Stimulated activated naive CD8-positive, alpha-beta T cell treated with anti-CD3 and anti-CD28 coated beads, Interleukin-15, amount 100 ng/mL, for 72 hours (primary cell): Measurements from ENCODE around the gene MMP1.
A peak's percentile ranks its signal among the peaks of the same experiment; 100 is the strongest.

ENCODE experiments used
- ATAC-seq: fragments of 150-1000 bp; cut with Tn5 transposase; 2 replicates; pipeline ENCODE4 v1.10.0; 2021; ENCODE audit warnings: mild to moderate bottlenecking, moderate library complexity
- DNase-seq, 2 donors: peaks; one replicate each; pipeline ENCODE4 v3.0.0; 2021 to 2022
- H3K27ac Mint-ChIP-seq, 2 donors: one replicate each; pipeline ENCODE4 v1.8.0; 2022; ENCODE audit warnings: mild to moderate bottlenecking in 2 of 2, mixed read lengths in 2 of 2, moderate library complexity in 2 of 2
- H3K27me3 Mint-ChIP-seq: one replicate; pipeline ENCODE4 v1.8.0; 2022; ENCODE audit warnings: mixed read lengths
- H3K4me1 Mint-ChIP-seq: one replicate; pipeline ENCODE4 v1.8.0; 2022; ENCODE audit warnings: mild to moderate bottlenecking, mixed read lengths
- H3K4me3 Mint-ChIP-seq, 2 donors: one replicate each; pipeline ENCODE4 v1.8.0; 2022; ENCODE audit warnings: mild to moderate bottlenecking in 2 of 2, mixed read lengths in 2 of 2, moderate library complexity in 1 of 2
- H3K9me3 Mint-ChIP-seq, 2 donors: one replicate each; pipeline ENCODE4 v1.8.0; 2022; ENCODE audit warnings: mixed read lengths in 2 of 2

MMP1 gene

GRCh38 chr11:102784380-102784779 is 13.6 kb downstream of the MMP1 start:
- Mint-ChIP-seq H3K9me3 (no peaks in the 10 kb centered on the region), H3K4me3 (no peak overlapping the region), H3K4me1 (no peaks in the 10 kb centered on the region), H3K27ac (no peak overlapping the region), H3K27me3 (peaks cover 19% of the 10 kb centered on the region)
- DNase-seq, result no peak
- ATAC-seq, result no peak

DNA sequence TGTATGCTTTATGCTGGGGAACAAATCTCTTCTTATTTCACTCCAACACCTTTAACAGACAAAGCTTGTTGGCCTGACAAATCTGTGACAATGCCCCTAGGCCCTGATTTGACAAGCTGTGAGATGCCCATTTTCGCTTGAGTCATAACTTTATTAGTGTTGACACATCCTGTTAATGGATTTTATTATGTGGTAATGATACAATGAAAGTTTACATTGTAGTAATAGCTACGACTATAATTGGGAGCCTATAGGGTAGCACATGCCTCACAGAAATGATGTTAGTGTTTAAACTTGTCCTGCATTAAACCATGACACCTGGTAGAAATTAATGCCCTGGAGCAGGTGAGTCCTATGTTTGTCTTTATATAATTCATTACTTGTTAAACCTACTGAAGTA is 14.2 kb downstream of the MMP1 start:
- no peak overlapping the region for H3K4me3 Mint-ChIP-seq
- no peak for ATAC-seq
- no peak for DNase-seq
- H3K9me3 Mint-ChIP-seq, result no peaks in the 10 kb centered on the region
- no peak overlapping the region for H3K27ac Mint-ChIP-seq
- no peaks in the 10 kb centered on the region for H3K4me1 Mint-ChIP-seq
- H3K27me3 Mint-ChIP-seq, result peaks cover 15% of the 10 kb centered on the region

DNA sequence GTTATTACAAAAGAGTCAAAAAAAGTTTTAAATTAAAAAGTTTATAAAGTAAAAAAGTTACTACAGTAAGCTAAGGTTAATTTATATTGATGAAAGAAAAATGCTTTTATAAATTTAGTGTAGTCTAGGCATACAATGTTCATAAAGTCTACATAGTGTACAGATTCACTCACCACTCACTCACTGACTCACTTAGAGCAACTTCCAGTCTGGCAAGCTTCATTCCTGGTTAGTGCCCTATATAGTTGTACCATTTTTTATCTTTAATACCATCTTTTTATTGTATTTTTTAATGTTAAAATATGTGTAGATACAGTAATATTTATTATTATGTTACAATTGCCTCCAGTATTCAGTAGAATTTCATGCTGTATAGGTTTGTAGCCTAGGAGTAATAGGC is 14.9 kb downstream of the MMP1 start:
- no peaks in the 10 kb centered on the region for H3K9me3 Mint-ChIP-seq
- ATAC-seq, result no peak

DNA sequence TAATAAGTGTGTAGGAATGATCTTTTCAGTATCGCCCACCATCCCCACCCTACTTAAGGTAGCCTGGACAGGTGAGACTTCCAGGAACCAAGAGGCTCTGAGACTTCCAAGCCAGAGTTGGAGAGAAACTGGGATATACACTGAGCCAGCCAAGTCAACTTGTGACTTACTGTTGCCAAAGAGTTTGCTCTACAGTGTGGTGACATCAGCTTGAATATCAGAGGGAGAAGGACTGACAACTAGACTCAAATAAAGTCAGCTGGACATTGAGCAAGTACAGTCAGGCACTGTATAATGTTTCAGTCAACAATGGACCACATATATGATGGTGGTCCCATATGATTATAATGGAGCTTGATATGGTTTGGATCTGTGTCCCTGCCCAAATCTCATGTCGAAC is 16.3 kb downstream of the MMP1 start:
- Mint-ChIP-seq H3K9me3 (no peaks in the 10 kb centered on the region), H3K27me3 (peaks cover 15% of the 10 kb centered on the region), H3K4me1 (no peaks in the 10 kb centered on the region), H3K4me3 (no peak overlapping the region), H3K27ac (no peak overlapping the region)
- DNase-seq, result no peak
- no peak for ATAC-seq

More for the DNA sequence above, 14.9 kb downstream of the MMP1 start:
- Mint-ChIP-seq H3K27me3 (peaks cover 15% of the 10 kb centered on the region), H3K4me3 (no peak overlapping the region), H3K4me1 (no peaks in the 10 kb centered on the region), H3K27ac (no peak overlapping the region)
- DNase-seq, result no peak

- Mint-ChIP-seq H3K27ac (no peak within 1 kb of the TSS), H3K4me1 (no peaks in the 10 kb centered on the region), H3K27me3 (peaks cover 15% of the 10 kb centered on the region), H3K4me3 (no peak within 1 kb of the TSS), H3K9me3 (no peaks in the 10 kb centered on the region)
- ATAC-seq, result no peak
- no peak for DNase-seq
Observed at GRCh38 chr11:102780491-102780918, 17.5 kb downstream of the MMP1 start, which contains the start of gene MMP10. Gene MMP10, minus strand, starts transcription at chr11:102780628. Its CDS starts 37 bp downstream, at chr11:102780591.

DNA sequence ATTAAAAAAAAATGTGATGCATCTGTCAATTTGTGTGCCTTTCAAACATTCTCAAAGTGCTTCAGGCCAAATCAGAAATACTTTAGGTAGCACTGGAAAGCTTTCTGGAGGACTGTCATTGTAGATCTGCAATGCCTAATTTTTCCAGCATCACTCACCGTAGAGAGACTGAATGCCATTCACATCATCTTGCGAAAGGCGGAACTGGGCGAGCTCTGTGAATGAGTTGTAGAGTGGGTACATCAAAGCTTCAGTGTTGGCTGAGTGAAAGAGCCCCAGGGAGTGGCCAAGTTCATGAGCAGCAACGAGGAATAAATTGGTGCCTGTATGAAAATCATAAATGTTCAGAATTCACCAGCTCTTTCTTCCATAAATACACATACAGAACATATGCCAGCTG is 21.5 kb downstream of the MMP1 start:
- H3K27ac Mint-ChIP-seq, result no peak overlapping the region

DNA sequence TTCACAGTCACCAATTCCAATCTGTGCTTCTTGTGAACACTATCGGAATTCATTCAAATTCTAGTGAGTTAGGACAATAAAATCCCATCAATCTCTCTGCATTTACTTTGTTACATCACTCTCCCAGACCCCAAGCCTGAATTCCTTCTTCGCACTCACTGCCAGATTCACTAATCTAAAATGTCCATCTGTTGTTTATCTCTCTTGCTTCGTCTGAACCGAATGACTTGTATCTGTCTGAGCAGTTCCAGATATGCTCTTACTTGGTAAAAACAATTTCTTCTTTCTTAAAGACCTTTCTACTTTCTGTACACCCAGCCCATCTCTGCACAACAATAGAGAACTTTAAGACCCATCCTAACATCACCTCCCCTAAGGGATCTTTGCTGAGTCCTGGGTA is 24.6 kb downstream of the MMP1 start:
- H3K9me3 Mint-ChIP-seq, result no peaks in the 10 kb centered on the region
- H3K4me3 Mint-ChIP-seq, result no peak overlapping the region
- no peaks in the 10 kb centered on the region for H3K4me1 Mint-ChIP-seq
- DNase-seq (no peak), ATAC-seq (no peak)
- H3K27me3 Mint-ChIP-seq, result peaks cover 32% of the 10 kb centered on the region
- H3K27ac Mint-ChIP-seq, result no peak overlapping the region

More for the DNA sequence above, 21.5 kb downstream of the MMP1 start:
- no peak for DNase-seq
- Mint-ChIP-seq H3K4me1 (no peaks in the 10 kb centered on the region), H3K4me3 (no peak overlapping the region), H3K9me3 (no peaks in the 10 kb centered on the region), H3K27me3 (peaks cover 17% of the 10 kb centered on the region)
- no peak for ATAC-seq

DNA sequence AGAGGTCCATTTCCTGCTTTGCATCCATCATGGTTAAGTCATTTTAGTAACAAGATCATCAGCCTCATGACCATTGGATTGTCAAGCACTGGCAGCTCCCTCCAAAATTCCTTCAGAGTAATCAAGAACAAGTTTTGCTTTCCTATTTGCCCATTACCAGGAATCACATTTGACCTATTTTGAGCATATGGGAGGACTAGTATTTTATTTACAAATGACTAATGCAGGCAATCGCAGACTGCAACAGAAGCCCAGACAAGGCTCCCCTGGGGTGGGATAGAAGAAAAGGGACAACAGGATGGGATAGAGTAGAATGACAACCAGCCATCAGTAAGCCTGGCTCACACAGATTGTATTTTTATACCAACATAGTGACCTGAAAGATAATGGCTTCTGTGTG is 26.6 kb downstream of the MMP1 start:
- no peak for ATAC-seq
- Mint-ChIP-seq H3K4me3 (no peak overlapping the region), H3K4me1 (no peaks in the 10 kb centered on the region), H3K9me3 (no peaks in the 10 kb centered on the region), H3K27me3 (peaks cover 41% of the 10 kb centered on the region), H3K27ac (no peak overlapping the region)
- no peak for DNase-seq

- Mint-ChIP-seq H3K27ac (no peak overlapping the region), H3K9me3 (no peaks in the 10 kb centered on the region), H3K4me1 (no peaks in the 10 kb centered on the region), H3K27me3 (peaks cover 41% of the 10 kb centered on the region), H3K4me3 (no peak overlapping the region)
- no peak for ATAC-seq
- no peak for DNase-seq
Observed at GRCh38 chr11:102770191-102770590, 27.8 kb downstream of the MMP1 start.

DNA sequence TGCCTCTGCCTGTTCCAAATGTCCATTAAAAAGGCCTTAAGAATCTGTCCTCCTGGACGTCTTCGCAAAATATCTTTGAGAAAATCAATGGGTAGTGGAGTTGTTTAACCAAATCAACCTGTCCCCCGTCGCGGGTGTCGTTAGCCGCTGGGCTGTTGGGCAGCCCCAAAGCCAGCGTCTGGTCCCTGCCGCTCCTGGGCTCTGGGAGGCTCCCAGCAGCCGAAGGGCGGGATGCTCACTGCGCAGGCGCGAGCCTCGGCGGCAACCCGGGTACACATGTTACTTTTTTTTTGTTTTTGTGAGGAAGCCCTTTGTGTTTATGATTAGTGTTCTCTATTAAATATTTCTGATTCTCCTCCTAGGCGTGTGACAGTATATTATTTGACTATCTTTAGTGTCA is 30.2 kb downstream of the MMP1 start:
- Mint-ChIP-seq H3K27ac (no peak overlapping the region), H3K4me1 (no peaks in the 10 kb centered on the region), H3K4me3 (no peak overlapping the region), H3K27me3 (peaks cover 34% of the 10 kb centered on the region), H3K9me3 (no peaks in the 10 kb centered on the region)
- DNase-seq (no peak), ATAC-seq (no peak)

GRCh38 chr11:102763440-102763839 is 34.5 kb downstream of the MMP1 start:
- Mint-ChIP-seq H3K27me3 (peaks cover 17% of the 10 kb centered on the region), H3K4me1 (no peaks in the 10 kb centered on the region), H3K4me3 (no peak overlapping the region), H3K9me3 (no peaks in the 10 kb centered on the region), H3K27ac (no peak overlapping the region)
- DNase-seq (no peak), ATAC-seq (peak; percentile 19)

- Mint-ChIP-seq H3K9me3 (no peaks in the 10 kb centered on the region), H3K27me3 (peaks cover 18% of the 10 kb centered on the region), H3K4me3 (no peak overlapping the region), H3K27ac (no peak overlapping the region), H3K4me1 (no peaks in the 10 kb centered on the region)
- ATAC-seq (no peak), DNase-seq (no peak)
Observed at GRCh38 chr11:102762361-102762767, 35.6 kb downstream of the MMP1 start.

DNA sequence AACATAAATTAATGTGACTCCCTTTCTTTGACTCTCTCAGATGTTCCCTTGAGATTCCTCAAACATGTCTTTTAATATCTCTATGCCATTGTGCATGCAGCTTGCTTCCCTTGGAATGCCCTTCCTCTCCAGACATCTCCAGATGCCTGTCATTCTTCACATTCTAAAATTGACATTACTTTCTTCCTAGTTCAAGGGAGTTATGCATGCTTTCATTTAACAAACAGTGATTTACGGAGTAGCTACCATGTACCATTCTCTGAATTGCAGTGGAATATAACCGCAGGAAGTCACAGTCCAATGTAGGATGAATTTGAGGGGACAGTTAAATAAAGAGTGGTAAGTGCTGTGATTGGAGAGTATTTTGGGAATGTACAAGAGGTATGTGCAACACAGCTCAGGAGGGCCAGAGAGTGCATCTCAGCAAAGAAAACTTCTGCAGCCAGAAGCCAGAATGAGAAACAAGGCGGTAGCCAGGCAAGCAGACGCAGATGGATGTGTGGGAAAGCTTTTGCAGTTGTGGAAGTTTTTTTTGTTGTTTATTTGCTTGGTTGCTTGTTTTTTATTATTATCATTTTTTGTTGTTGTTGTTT is 36.2 kb downstream of the MMP1 start:
- no peak for ATAC-seq
- Mint-ChIP-seq H3K4me3 (no peak overlapping the region), H3K27me3 (peaks cover 24% of the 10 kb centered on the region), H3K9me3 (no peaks in the 10 kb centered on the region), H3K27ac (peak overlapping the region in 1 of 2 donors; percentile 4), H3K4me1 (no peaks in the 10 kb centered on the region)
- no peak for DNase-seq

- Mint-ChIP-seq H3K4me3 (no peak overlapping the region), H3K27ac (peak overlapping the region; percentile 37 to 60)
- ATAC-seq, result peak; percentile 58
Observed at GRCh38 chr11:102760344-102761035, 37.5 kb downstream of the MMP1 start.

GRCh38 chr11:102757823-102758549 is 40.0 kb downstream of the MMP1 start:
- DNase-seq, result no peak
- Mint-ChIP-seq H3K9me3 (no peaks in the 10 kb centered on the region), H3K4me1 (no peaks in the 10 kb centered on the region), H3K27me3 (peaks cover 42% of the 10 kb centered on the region), H3K27ac (no peak overlapping the region), H3K4me3 (no peak overlapping the region)
- peak; percentile 51 for ATAC-seq

More at GRCh38 chr11:102760344-102761035, 37.5 kb downstream of the MMP1 start:
- no peaks in the 10 kb centered on the region for H3K4me1 Mint-ChIP-seq
- H3K9me3 Mint-ChIP-seq, result no peaks in the 10 kb centered on the region
- peaks cover 34% of the 10 kb centered on the region for H3K27me3 Mint-ChIP-seq
- no peak for DNase-seq

GRCh38 chr11:102753267-102753666 is 44.7 kb downstream of the MMP1 start:
- DNase-seq (no peak), ATAC-seq (no peak)
- Mint-ChIP-seq H3K9me3 (peaks cover 0 to 6% of the 10 kb centered on the region in 2 donors), H3K27me3 (peaks cover 47% of the 10 kb centered on the region), H3K4me1 (no peaks in the 10 kb centered on the region), H3K27ac (peak overlapping the region in 1 of 2 donors; percentile 18), H3K4me3 (no peak overlapping the region)
